SJSA1 (cell line): ENCODE data around the gene SETBP1. TPM values are rescaled to one million over a fixed set of nuclear protein-coding genes. Genes with fewer than 3 reads are reported as not detected.
"Not testable (repeated sequence)": the region's sequence is repeated elsewhere in the genome, so short reads cannot be mapped to it uniquely, and the experiment has no call there.

ENCODE experiments used
- DNase-seq, 2 experiments: peaks; one replicate each; pipeline ENCODE4 v3.0.0-alpha.2; 2015 to 2020; ENCODE audit warnings: low spot score in 2 of 2, low read depth in 1 of 2
- H3K27ac ChIP-seq: fragments of 250-450 bp; sonication (Bioruptor Pico); 2 replicates; pipeline ENCODE4 v1.5.1; 2020; ENCODE audit warnings: mild to moderate bottlenecking, moderate library complexity
- H3K27me3 ChIP-seq: fragments of 250-450 bp; sonication (Bioruptor Pico); replicated peaks from 2 replicates; pipeline ENCODE4 v1.5.1; 2020; ENCODE audit warnings: mild to moderate bottlenecking, moderate library complexity
- H3K36me3 ChIP-seq: fragments of 250-450 bp; sonication (Bioruptor Pico); 2 replicates; pipeline ENCODE4 v1.5.1; 2020; ENCODE audit warnings: mild to moderate bottlenecking
- H3K4me1 ChIP-seq: fragments of 250-450 bp; sonication (Bioruptor Pico); replicated peaks from 2 replicates; pipeline ENCODE4 v1.6.1; 2021; ENCODE audit warnings: mild to moderate bottlenecking
- H3K4me3 ChIP-seq: fragments of 250-450 bp; sonication (Bioruptor Pico); 2 replicates; pipeline ENCODE4 v1.5.1; 2020; ENCODE audit warnings: mild to moderate bottlenecking
- H3K9me3 ChIP-seq: fragments of 250-450 bp; sonication (Bioruptor Pico); replicated peaks from 2 replicates; pipeline ENCODE4 v1.5.1; 2020; ENCODE audit warnings: mild to moderate bottlenecking
- total RNA-seq: library from RNA; depleted of rRNA; stranded (reverse); fragments of >200 nt; shearing (Covaris generic); gene quantifications from 2 replicates; pipeline ENCODE4 v1.2.3, GENCODE V29; 2014

The SETBP1 gene
- total RNA-seq, 1 experiment from 2014 or later = 9.9 TPM

GRCh38 chr18:44792456-44793061, 111.9 kb downstream of the SETBP1 start:
- peak overlapping the region; percentile 30 for H3K27ac ChIP-seq
- peak in 1 of 2 experiments; percentile 76 for DNase-seq
- H3K36me3 ChIP-seq = no peaks in the 10 kb centered on the region
- no peak overlapping the region for H3K4me3 ChIP-seq
- no peaks in the 10 kb centered on the region for H3K9me3 ChIP-seq
- peaks cover 66% of the 10 kb centered on the region for H3K4me1 ChIP-seq
- no peaks in the 10 kb centered on the region for H3K27me3 ChIP-seq

GRCh38 chr18:44793194-44793593, 112.5 kb downstream of the SETBP1 start:
- H3K27me3 ChIP-seq = no peaks in the 10 kb centered on the region
- no peaks in the 10 kb centered on the region for H3K36me3 ChIP-seq
- DNase-seq = no peak
- H3K27ac ChIP-seq = peak overlapping the region; percentile 30
- H3K4me3 ChIP-seq = no peak overlapping the region
- no peaks in the 10 kb centered on the region for H3K9me3 ChIP-seq
- H3K4me1 ChIP-seq = peaks cover 62% of the 10 kb centered on the region

- no peaks in the 10 kb centered on the region for H3K36me3 ChIP-seq
- no peak for DNase-seq
- H3K27me3 ChIP-seq = no peaks in the 10 kb centered on the region
- no peaks in the 10 kb centered on the region for H3K9me3 ChIP-seq
- no peak overlapping the region for H3K4me3 ChIP-seq
- H3K4me1 ChIP-seq = peaks cover 59% of the 10 kb centered on the region
- peak overlapping the region; percentile 30; the same call in 1 of the 2 replicates for H3K27ac ChIP-seq
Observed at GRCh38 chr18:44793685-44794084, 113.0 kb downstream of the SETBP1 start.

GRCh38 chr18:44795241-44795640, 114.6 kb downstream of the SETBP1 start:
- DNase-seq = no peak
- peaks cover 55% of the 10 kb centered on the region for H3K4me1 ChIP-seq
- no peak overlapping the region for H3K4me3 ChIP-seq
- no peaks in the 10 kb centered on the region for H3K9me3 ChIP-seq
- no peaks in the 10 kb centered on the region for H3K27me3 ChIP-seq
- no peak overlapping the region for H3K27ac ChIP-seq
- H3K36me3 ChIP-seq = no peaks in the 10 kb centered on the region

GRCh38 chr18:44796429-44797428, 116.0 kb downstream of the SETBP1 start:
- H3K36me3 ChIP-seq = peaks cover 3% of the 10 kb centered on the region; the same call in 1 of the 2 replicates
- H3K4me3 ChIP-seq = no peak overlapping the region
- no peak for DNase-seq
- H3K4me1 ChIP-seq = peaks cover 45% of the 10 kb centered on the region
- no peak overlapping the region for H3K27ac ChIP-seq
- H3K9me3 ChIP-seq = no peaks in the 10 kb centered on the region
- no peaks in the 10 kb centered on the region for H3K27me3 ChIP-seq

- Histone ChIP-seq H3K4me3 (no peak overlapping the region), H3K27ac (no peak overlapping the region), H3K27me3 (no peaks in the 10 kb centered on the region), H3K36me3 (peaks cover 3% of the 10 kb centered on the region; the same call in 1 of the 2 replicates), H3K4me1 (peaks cover 44% of the 10 kb centered on the region), H3K9me3 (no peaks in the 10 kb centered on the region)
- no peak for DNase-seq
Observed at GRCh38 chr18:44798433-44799048, 117.9 kb downstream of the SETBP1 start.

- no peak for DNase-seq
Observed at GRCh38 chr18:44799382-44799906, 118.8 kb downstream of the SETBP1 start.

GRCh38 chr18:44799907-44800421, 119.3 kb downstream of the SETBP1 start:
- no peak overlapping the region for H3K27ac ChIP-seq
- H3K9me3 ChIP-seq = no peaks in the 10 kb centered on the region
- no peaks in the 10 kb centered on the region for H3K27me3 ChIP-seq
- peaks cover 3% of the 10 kb centered on the region; the same call in 1 of the 2 replicates for H3K36me3 ChIP-seq
- H3K4me1 ChIP-seq = peaks cover 32% of the 10 kb centered on the region
- H3K4me3 ChIP-seq = peak overlapping the region; percentile 10; the same call in 1 of the 2 replicates
- DNase-seq = no peak

More at GRCh38 chr18:44799382-44799906, 118.8 kb downstream of the SETBP1 start:
- no peaks in the 10 kb centered on the region for H3K27me3 ChIP-seq
- H3K4me3 ChIP-seq = no peak overlapping the region
- peaks cover 35% of the 10 kb centered on the region for H3K4me1 ChIP-seq
- no peaks in the 10 kb centered on the region for H3K9me3 ChIP-seq
- H3K27ac ChIP-seq = no peak overlapping the region
- H3K36me3 ChIP-seq = peaks cover 3% of the 10 kb centered on the region; the same call in 1 of the 2 replicates

GRCh38 chr18:44800766-44801165, 120.1 kb downstream of the SETBP1 start:
- not testable (repeated sequence) for H3K36me3 ChIP-seq, DNase-seq, H3K9me3 ChIP-seq, H3K4me3 ChIP-seq, H3K27me3 ChIP-seq, H3K27ac ChIP-seq
- peaks cover 32% of the 10 kb centered on the region for H3K4me1 ChIP-seq

GRCh38 chr18:44801781-44802180, 121.1 kb downstream of the SETBP1 start:
- H3K27ac ChIP-seq = no peak overlapping the region
- no peak overlapping the region for H3K4me3 ChIP-seq
- no peaks in the 10 kb centered on the region for H3K9me3 ChIP-seq
- peaks cover 32% of the 10 kb centered on the region for H3K4me1 ChIP-seq
- H3K36me3 ChIP-seq = peaks cover 3% of the 10 kb centered on the region; the same call in 1 of the 2 replicates
- no peaks in the 10 kb centered on the region for H3K27me3 ChIP-seq
- DNase-seq = no peak

- Histone ChIP-seq H3K9me3 (no peaks in the 10 kb centered on the region), H3K4me1 (peaks cover 34% of the 10 kb centered on the region), H3K27ac (0 out of 2 replicates have a peak overlapping the region, but pooled peaks have one; percentile 18), H3K36me3 (peaks cover 3% of the 10 kb centered on the region; the same call in 1 of the 2 replicates), H3K27me3 (no peaks in the 10 kb centered on the region), H3K4me3 (no peak overlapping the region)
- no peak for DNase-seq
Observed at GRCh38 chr18:44802508-44802907, 121.8 kb downstream of the SETBP1 start.

GRCh38 chr18:44803019-44803650, 122.4 kb downstream of the SETBP1 start:
- DNase-seq = no peak
- Histone ChIP-seq H3K4me1 (peaks cover 36% of the 10 kb centered on the region), H3K27me3 (no peaks in the 10 kb centered on the region), H3K36me3 (peaks cover 3% of the 10 kb centered on the region; the same call in 1 of the 2 replicates), H3K9me3 (no peaks in the 10 kb centered on the region), H3K27ac (peak overlapping the region; percentile 18; the same call in 1 of the 2 replicates), H3K4me3 (no peak overlapping the region)

- H3K4me1 ChIP-seq = peaks cover 36% of the 10 kb centered on the region
- DNase-seq = no peak
Observed at GRCh38 chr18:44804033-44804432, 123.3 kb downstream of the SETBP1 start.

More at GRCh38 chr18:44804033-44804432, 123.3 kb downstream of the SETBP1 start:
- H3K4me3 ChIP-seq = no peak overlapping the region
- H3K36me3 ChIP-seq = peaks cover 3% of the 10 kb centered on the region
- H3K9me3 ChIP-seq = no peaks in the 10 kb centered on the region
- no peaks in the 10 kb centered on the region for H3K27me3 ChIP-seq
- no peak overlapping the region for H3K27ac ChIP-seq
